GM19193 (cell line): ENCODE results near the gene GALNT5.

Experiments
- POLR2A ChIP-seq: IDR thresholded peaks from 4 replicates; pipeline ENCODE4 v1.6.1; 2011; ENCODE audit not compliant: insufficient read depth, insufficient read length; ENCODE audit errors: extremely low read depth

GALNT5 gene

GRCh38 chr2:157329524-157329923, 72.0 kb downstream of the GALNT5 start:
- no peak for TF ChIP-seq POLR2A

- TF ChIP-seq POLR2A: no peak
Measured at GRCh38 chr2:157333304-157334047, 76.0 kb downstream of the GALNT5 start.

- no peak for TF ChIP-seq POLR2A
Measured at GRCh38 chr2:157334335-157334734, 76.8 kb downstream of the GALNT5 start.

- TF ChIP-seq POLR2A: no peak
Measured at GRCh38 chr2:157334797-157335196, 77.3 kb downstream of the GALNT5 start.

- no peak for TF ChIP-seq POLR2A
Measured at GRCh38 chr2:157336137-157337010, 78.9 kb downstream of the GALNT5 start.

- no peak for TF ChIP-seq POLR2A
Measured at GRCh38 chr2:157337978-157338377, 80.5 kb downstream of the GALNT5 start.

- TF ChIP-seq POLR2A: no peak
Measured at GRCh38 chr2:157339965-157340655, 82.6 kb downstream of the GALNT5 start.

GRCh38 chr2:157345647-157346389, 88.3 kb downstream of the GALNT5 start:
- TF ChIP-seq POLR2A: no peak

GRCh38 chr2:157348291-157348921, 90.9 kb downstream of the GALNT5 start:
- no peak for TF ChIP-seq POLR2A

- no peak for TF ChIP-seq POLR2A
Measured at GRCh38 chr2:157349949-157350515, 92.5 kb downstream of the GALNT5 start.

- TF ChIP-seq POLR2A: no peak
Measured at GRCh38 chr2:157355618-157356017, 98.1 kb downstream of the GALNT5 start.

- TF ChIP-seq POLR2A: no peak
Measured at GRCh38 chr2:157359628-157360027, 102.1 kb downstream of the GALNT5 start.

- no peak for TF ChIP-seq POLR2A
Measured at GRCh38 chr2:157361526-157361925, 104.0 kb downstream of the GALNT5 start.

- no peak for TF ChIP-seq POLR2A
Measured at GRCh38 chr2:157362627-157363026, 105.1 kb downstream of the GALNT5 start.
